Endothelial cell of umbilical vein (primary cell): ENCODE data around the gene FBXL14. TPM values are rescaled to one million over a fixed set of nuclear protein-coding genes. Genes with fewer than 3 reads are reported as not detected.

Experiments
- BruUV-seq: library from RNA; stranded (reverse); fragments of 400-500 nt; replicated peaks from 2 replicates; lab custom pipeline; 2021; lab: Mats Ljungman, UMichigan
- CTCF ChIA-PET: fragments of 300-600, 350-600 bp; sonication (Branson Sonifier 250); formaldehyde crosslinking; loops from one replicate; lab custom pipeline; 2021; ENCODE audit warnings: antibody characterized with exemption, inconsistent platforms; lab: Charles Lee
- POLR2A ChIA-PET: fragments of 300-600, 350-600 bp; sonication (Branson Sonifier 250); formaldehyde crosslinking; loops from one replicate; lab custom pipeline; 2021; ENCODE audit warnings: antibody characterized with exemption, inconsistent platforms; lab: Charles Lee
- DNase-seq: peaks from one replicate; pipeline ENCODE4 v3.0.0-alpha.2; 2011; ENCODE audit warnings: low read depth, low spot score
- FAIRE-seq: peaks from 2 replicates; lab custom pipeline; 2011; peaks lifted over from hg19 to GRCh38; lab: Jason Lieb, UNC
- H2AFZ ChIP-seq: 2 replicates; pipeline ENCODE4 v1.6.0; 2012; ENCODE audit warnings: low read depth, low read length, control low read depth, inconsistent platforms
- H3K27ac ChIP-seq: 2 replicates; pipeline ENCODE4 v1.5.1; 2011; ENCODE audit warnings: low read depth, mild to moderate bottlenecking, control low read depth, low read length, moderate library complexity; ENCODE audit not compliant: insufficient read depth
- H3K27me3 ChIP-seq, 2 experiments: 2 replicates each; pipeline versions ENCODE4 v1.6.0 to v1.6.1; 2011; ENCODE audit warnings: low read length in 2 of 2, mixed read lengths in 1 of 2; ENCODE audit not compliant: control insufficient read depth in 2 of 2, insufficient read depth in 2 of 2
- H3K36me3 ChIP-seq, 2 experiments: 2 replicates in 1 of 2; 3 replicates in 1 of 2; pipeline ENCODE4 v1.5.1; 2011; ENCODE audit warnings: low read length in 2 of 2, mild to moderate bottlenecking in 1 of 2, moderate library complexity in 1 of 2; ENCODE audit not compliant: control insufficient read depth in 2 of 2, insufficient read depth in 2 of 2; ENCODE audit errors: extremely low read depth in 1 of 2
- H3K4me1 ChIP-seq: 3 replicates; pipeline ENCODE4 v1.5.1; 2011; ENCODE audit warnings: mild to moderate bottlenecking, low read length; ENCODE audit not compliant: control insufficient read depth, insufficient read depth; ENCODE audit errors: extremely low read depth
- H3K4me2 ChIP-seq: 2 replicates; pipeline ENCODE4 v1.6.1; 2011; ENCODE audit warnings: low read length, control low read depth, mixed read lengths; ENCODE audit not compliant: insufficient read depth
- H3K4me3 ChIP-seq, 3 experiments: fragments of 200-600 bp in 1 of 3; sonication (generic), shearing (Covaris generic) in 1 of 3; replicated peaks in 1 of 3; 2 replicates each; pipeline ENCODE4 v1.5.1; 2011 to 2016; ENCODE audit warnings: control low read depth in 3 of 3, low read length in 3 of 3, mild to moderate bottlenecking in 2 of 3, inconsistent platforms in 1 of 3, low read depth in 1 of 3, moderate library complexity in 1 of 3; ENCODE audit not compliant: insufficient read depth in 1 of 3
- H3K79me2 ChIP-seq: 2 replicates; pipeline ENCODE4 v1.6.0; 2012; ENCODE audit warnings: low read length, inconsistent platforms; ENCODE audit not compliant: control insufficient read depth, insufficient read depth
- H3K9ac ChIP-seq: replicated peaks from 2 replicates; pipeline ENCODE3; 2011; ENCODE audit warnings: low read length, control low read depth; ENCODE audit not compliant: insufficient read depth; ENCODE audit errors: extremely low read depth
- H3K9me1 ChIP-seq: replicated peaks from 3 replicates; pipeline ENCODE4 v1.6.0; 2011; ENCODE audit warnings: mild to moderate bottlenecking, low read length; ENCODE audit not compliant: control insufficient read depth, insufficient read depth; ENCODE audit errors: extremely low read depth
- H3K9me3 ChIP-seq: replicated peaks from 2 replicates; pipeline ENCODE4 v1.5.1; 2012; ENCODE audit warnings: low read length, inconsistent platforms; ENCODE audit not compliant: control insufficient read depth, insufficient read depth
- H4K20me1 ChIP-seq: replicated peaks from 2 replicates; pipeline ENCODE3; 2011; ENCODE audit warnings: mild to moderate bottlenecking, low read length; ENCODE audit not compliant: control insufficient read depth, insufficient read depth; ENCODE audit errors: extremely low read depth
- EZH2 ChIP-seq: IDR thresholded peaks from 2 replicates; pipeline ENCODE4 v1.6.1; 2012; ENCODE audit warnings: borderline replicate concordance, low read depth, mild to moderate bottlenecking, moderate library complexity, low read length, inconsistent platforms; ENCODE audit not compliant: severe bottlenecking
- GATA2 ChIP-seq: IDR thresholded peaks from 2 replicates; pipeline ENCODE4 v1.7.0; 2011; ENCODE audit warnings: low read depth, mild to moderate bottlenecking, moderate library complexity, mixed read lengths, low read length; ENCODE audit not compliant: insufficient read length, insufficient read depth
- MYC ChIP-seq: IDR thresholded peaks from one replicate; pipeline ENCODE4 v1.6.1; 2011; ENCODE audit warnings: mild to moderate bottlenecking, low read depth, low read length
- POLR2A ChIP-seq: IDR thresholded peaks from 2 replicates; pipeline ENCODE4 v1.6.1; 2012; ENCODE audit warnings: low read depth, mild to moderate bottlenecking, control low read depth, low read length
- POLR2AphosphoS5 ChIP-seq: IDR thresholded peaks from 2 replicates; pipeline ENCODE4 v1.6.1; 2012; ENCODE audit warnings: low read depth, mild to moderate bottlenecking, control low read depth, low read length, moderate library complexity; ENCODE audit not compliant: insufficient read depth
- dilution Hi-C: fragments of 300-500 bp; cut with MboI; formaldehyde crosslinking; loops from one replicate; pipeline ENCODE4 v1.15.0; 2019; ENCODE audit warnings: low sequenced_read_pairs; ENCODE audit not compliant: extremely low pct_ligation_motif_present
- intact Hi-C: fragments of 100-400 bp; cut with micrococcal nuclease; formaldehyde crosslinking; loops from one replicate; pipeline ENCODE4 v1.10.0; 2022
- polyA plus RNA-seq, 4 experiments: library from polyadenylated mRNA; depleted of rRNA in 3 of 4; stranded (reverse) in 3 of 4; unstranded in 1 of 4; fragments of >200 nt; gene quantifications; 2 replicates each; pipeline versions ENCODE4 v1.2.1 to v1.2.3, GENCODE V29; 2011 to 2012; ENCODE audit warnings: missing spikeins in 1 of 4
- total RNA-seq: library from RNA; stranded (reverse); gene quantifications from 2 replicates; pipeline ENCODE4 v1.2.3, GENCODE V29; 2021
- TF ChIP-seq, protein P1 (sequence below), 2 donors: IDR thresholded peaks; 1 replicate in 1 of 2; 2 replicates in 1 of 2; pipeline ENCODE4 v1.5.1; 2011; ENCODE audit warnings: low read length in 2 of 2, mild to moderate bottlenecking in 2 of 2, moderate library complexity in 2 of 2, control low read depth in 1 of 2, inconsistent platforms in 1 of 2, low read depth in 1 of 2; ENCODE audit not compliant: insufficient read depth in 1 of 2; ENCODE audit errors: extremely low read depth in 1 of 2

The FBXL14 gene
- total and polyA plus RNA-seq, 2 donors (not counting 3 experiments of a cell fraction or from before 2014, with no cell fraction given), result 11.3 to 15.7 TPM

DNA sequence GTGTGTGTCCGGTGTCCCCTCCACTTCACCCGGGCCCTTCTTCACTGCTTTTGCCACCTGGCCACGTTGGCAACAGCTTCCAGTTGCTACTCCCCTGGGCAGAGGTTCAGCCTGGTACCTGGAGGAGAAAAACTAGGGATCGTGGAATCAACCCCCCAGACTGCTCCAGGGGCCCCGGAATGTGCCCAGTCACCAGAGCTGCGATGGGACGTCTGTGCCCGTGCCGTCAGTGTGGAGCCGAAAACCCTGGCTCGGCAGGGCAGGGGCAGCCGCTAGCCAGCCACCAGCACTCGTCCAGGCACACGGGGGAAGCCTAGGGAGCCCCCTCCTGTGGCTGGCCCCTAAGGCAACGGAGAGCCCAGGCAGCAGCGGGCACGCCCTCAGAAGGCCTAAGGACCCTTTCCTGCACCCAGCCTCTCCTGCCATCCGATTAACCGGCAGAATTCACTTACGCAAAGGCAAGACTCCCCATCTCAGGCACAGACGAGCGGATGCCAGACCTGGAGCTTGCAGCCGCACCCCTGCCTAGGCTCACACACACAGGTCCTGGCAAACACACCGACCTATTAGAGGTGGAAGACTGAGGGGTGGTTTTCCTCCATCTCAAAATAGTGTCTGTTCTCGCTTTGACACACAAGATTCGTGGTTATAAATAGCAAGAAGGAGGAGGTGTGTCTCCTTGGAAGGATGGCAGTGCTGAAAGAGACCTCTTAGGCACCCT, 62.6 kb downstream of the FBXL14 start:
- H3K27ac ChIP-seq, result no peak overlapping the region
- H3K4me1 ChIP-seq, result no peaks in the 10 kb centered on the region
- no peaks in the 10 kb centered on the region for H4K20me1 ChIP-seq
- peaks cover 55 to 65% of the 10 kb centered on the region in 2 experiments for H3K27me3 ChIP-seq
- ChIA-PET POLR2A (no interaction called here), CTCF (interaction anchor here (1.0 to 1.8 kb wide), 2 partner anchors 57 to 414 kb away, joined by 4 to 7 read pairs; no protein-coding TSS in a partner anchor)
- H2AFZ ChIP-seq, result no peak overlapping the region
- no peaks in the 10 kb centered on the region for H3K79me2 ChIP-seq
- no peak overlapping the region for H3K9ac ChIP-seq
- BruUV-seq, result no TSS peak
- FAIRE-seq (no peak), DNase-seq (no peak)
- H3K36me3 ChIP-seq, result no peaks in the 10 kb centered on the region
- dilution Hi-C loops, result no loop called here
- H3K9me3 ChIP-seq, result no peaks in the 10 kb centered on the region
- intact Hi-C loops, result no loop called here
- no peak overlapping the region for H3K4me3 ChIP-seq
- TF ChIP-seq MYC, result no peak
- no peak for TF ChIP-seq GATA2
- TF ChIP-seq, protein P1, sequence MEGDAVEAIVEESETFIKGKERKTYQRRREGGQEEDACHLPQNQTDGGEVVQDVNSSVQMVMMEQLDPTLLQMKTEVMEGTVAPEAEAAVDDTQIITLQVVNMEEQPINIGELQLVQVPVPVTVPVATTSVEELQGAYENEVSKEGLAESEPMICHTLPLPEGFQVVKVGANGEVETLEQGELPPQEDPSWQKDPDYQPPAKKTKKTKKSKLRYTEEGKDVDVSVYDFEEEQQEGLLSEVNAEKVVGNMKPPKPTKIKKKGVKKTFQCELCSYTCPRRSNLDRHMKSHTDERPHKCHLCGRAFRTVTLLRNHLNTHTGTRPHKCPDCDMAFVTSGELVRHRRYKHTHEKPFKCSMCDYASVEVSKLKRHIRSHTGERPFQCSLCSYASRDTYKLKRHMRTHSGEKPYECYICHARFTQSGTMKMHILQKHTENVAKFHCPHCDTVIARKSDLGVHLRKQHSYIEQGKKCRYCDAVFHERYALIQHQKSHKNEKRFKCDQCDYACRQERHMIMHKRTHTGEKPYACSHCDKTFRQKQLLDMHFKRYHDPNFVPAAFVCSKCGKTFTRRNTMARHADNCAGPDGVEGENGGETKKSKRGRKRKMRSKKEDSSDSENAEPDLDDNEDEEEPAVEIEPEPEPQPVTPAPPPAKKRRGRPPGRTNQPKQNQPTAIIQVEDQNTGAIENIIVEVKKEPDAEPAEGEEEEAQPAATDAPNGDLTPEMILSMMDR (IDR thresholded peaks at IDR 0.05; ENCODE audit: extremely low read depth in 1 of 2, insufficient read depth in 1 of 2, low read depth in 1 of 2, low read length in 2 of 2), result no peak
- TF ChIP-seq POLR2AphosphoS5, result no peak
- peak; percentile 54 for TF ChIP-seq EZH2
- TF ChIP-seq POLR2A, result no peak
- no peak overlapping the region for H3K4me2 ChIP-seq
- no peaks in the 10 kb centered on the region for H3K9me1 ChIP-seq
